HG02840 (cell line): ENCODE results near the gene INKA1.
A peak's percentile ranks its signal among the peaks of the same experiment; 100 is the strongest.

ENCODE experiments used
- ATAC-seq: cut with Tn5 transposase; IDR thresholded peaks from one replicate; pipeline ENCODE4 v1.9.1; 2021; ENCODE audit warnings: mild to moderate bottlenecking, moderate library complexity, moderate number of reproducible peaks; ENCODE audit not compliant: unreplicated experiment, low FRiP score

INKA1 gene

DNA sequence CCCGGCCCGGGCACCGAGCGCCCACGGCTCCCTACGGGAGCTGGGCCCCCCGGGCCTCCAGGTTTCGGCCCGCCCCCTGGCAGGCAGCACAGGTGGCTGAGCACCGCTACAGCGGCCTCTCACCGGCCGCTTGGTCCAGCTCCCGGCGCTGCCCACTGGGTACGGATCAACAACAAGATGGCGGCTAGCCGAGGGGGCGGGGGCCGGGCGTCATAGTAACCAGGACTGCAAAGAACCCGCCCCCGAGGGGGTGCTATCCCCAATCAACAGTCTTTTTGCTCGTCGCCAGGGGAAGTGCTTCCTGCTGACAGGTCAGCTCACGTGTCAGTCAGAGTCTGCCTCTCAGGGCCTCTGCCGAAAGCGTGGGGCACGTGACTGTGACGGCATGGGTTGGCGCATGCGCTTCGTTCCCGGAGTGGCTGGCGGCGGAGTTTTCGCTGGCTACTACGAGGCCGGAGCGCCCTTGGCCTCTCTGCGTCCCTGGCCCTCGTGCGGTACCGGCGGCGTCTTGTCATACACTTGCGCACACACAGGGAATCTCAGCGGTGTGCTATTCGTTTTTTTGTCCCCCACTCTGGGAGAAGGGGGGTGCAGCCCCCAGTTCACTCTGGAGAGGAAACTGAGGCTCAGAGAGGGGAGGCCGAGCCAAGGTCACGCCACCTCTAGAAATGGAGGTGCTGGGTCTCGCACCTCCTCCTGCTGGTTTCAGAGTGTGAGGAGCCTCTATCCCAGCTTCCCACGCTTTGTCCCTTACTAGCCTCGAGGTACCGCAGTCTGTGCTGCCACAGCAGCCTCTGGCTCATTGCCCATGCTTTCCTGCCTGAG lies 16.5 kb upstream of the INKA1 start, which contains the start of gene IP6K1:
IP6K1 (minus strand) TSS at position 186 of the 825 bp plus-strand sequence. CDS start 38,502 bp downstream, outside the sequence.
- ATAC-seq = peak; percentile 95

DNA sequence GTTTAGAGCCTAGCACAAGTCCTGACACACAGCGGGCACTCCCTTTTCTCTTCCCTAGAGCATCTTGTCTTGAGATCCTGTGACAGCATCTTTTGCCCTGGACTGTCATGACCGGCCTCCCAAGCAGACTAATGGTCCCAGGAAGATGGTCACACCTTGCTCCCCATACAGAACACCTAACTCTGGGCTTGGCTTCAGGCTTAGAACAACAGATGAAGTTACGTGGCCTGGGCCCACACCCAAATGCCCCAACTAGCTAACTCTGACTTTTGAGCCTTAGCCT lies 15.9 kb upstream of the INKA1 start:
- ATAC-seq = no peak

DNA sequence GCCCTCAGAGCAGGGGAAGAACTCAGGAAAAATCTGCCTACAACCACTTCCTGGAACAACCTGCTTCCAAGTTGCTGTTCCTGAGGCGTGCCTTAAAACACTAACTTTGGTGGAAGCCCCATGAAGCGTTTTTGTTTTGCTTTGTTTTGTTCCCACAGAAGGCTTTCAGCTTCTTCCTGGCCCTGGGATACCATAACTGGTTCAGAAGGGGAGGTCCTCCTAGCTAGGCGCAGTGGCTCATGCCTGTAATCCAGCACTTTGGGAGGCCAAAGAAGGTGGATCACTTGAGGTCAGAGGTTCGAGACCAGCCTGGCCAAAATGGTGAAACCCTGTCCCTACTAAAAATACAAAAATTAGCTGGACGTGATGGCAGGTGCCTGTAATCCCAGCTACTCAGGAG lies 15.5 kb upstream of the INKA1 start:
- ATAC-seq = no peak

DNA sequence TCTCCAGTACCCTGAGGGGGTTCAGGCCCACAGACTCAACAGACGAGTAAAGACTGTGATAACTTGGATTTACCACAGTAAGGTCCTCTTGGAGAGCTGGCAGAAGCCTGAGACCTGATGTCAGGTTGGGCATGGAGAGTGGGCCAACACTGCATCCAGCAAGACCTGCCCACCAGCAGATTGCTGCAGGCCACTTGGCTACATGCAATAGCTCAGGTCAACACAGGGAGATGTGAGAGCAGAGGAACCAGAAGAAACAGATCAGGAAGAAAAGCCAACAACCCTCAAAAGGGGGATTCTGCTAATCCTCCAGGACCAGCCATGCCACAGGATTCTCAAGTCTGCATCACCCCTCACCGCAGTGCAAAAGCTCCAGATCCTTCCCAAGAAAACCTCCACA lies 15.0 kb upstream of the INKA1 start:
- ATAC-seq = no peak

DNA sequence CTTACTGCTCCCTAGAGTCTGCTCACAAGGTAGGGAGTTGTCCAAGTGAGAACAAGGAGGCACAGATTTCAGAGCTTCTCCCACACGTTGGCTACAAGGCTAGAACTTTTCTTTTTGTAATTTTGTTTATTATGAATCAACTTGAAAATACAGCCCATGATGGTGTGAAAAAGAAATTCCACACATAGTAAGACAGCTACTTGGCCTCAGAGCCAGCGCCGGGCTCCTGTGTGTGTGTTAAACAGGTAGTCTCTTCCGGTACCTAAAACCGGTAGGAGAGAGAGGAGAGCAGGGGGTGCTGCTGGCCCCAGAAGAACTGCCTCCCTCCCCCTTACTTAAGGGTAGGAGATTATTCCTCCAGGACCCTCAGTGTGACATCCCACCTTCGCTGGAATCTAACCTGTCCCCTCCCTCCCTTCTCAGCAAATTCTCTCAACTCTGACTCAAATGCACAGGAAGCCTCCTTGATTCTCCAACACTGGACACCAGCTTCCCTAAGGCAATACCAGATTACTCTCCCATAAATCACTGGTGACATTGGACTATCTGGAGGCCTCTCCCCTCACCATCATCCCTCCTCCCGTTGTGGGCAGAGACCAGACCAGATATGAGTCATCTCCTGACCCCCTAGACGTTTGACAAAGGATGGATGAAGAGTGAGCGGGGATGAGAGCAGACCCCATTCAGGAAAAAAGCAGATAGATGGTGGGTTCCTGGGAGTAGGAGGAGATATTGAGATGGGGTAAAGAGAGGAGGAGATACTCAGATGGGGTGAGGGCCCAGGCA lies 12.2 kb upstream of the INKA1 start:
- ATAC-seq = no peak

DNA sequence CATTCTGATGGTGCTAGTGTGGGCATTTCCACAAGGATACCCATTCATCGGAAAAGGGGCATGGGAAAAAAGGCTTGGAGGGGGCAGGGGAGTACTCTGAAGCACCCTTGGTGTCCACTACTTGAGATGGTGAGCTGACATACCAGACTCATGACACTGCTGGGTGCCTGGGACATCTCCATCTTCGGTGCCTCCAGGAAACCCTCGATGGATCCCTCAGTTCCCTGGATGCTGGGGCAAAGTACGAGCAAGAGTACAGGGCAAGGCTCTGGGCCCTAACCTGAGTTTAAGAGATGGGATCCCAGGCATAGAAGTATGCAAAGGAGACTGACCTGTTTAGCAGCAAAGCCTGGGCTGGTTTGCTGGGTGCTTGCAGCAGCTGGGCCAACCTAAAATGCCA lies 11.5 kb upstream of the INKA1 start:
- ATAC-seq = no peak

DNA sequence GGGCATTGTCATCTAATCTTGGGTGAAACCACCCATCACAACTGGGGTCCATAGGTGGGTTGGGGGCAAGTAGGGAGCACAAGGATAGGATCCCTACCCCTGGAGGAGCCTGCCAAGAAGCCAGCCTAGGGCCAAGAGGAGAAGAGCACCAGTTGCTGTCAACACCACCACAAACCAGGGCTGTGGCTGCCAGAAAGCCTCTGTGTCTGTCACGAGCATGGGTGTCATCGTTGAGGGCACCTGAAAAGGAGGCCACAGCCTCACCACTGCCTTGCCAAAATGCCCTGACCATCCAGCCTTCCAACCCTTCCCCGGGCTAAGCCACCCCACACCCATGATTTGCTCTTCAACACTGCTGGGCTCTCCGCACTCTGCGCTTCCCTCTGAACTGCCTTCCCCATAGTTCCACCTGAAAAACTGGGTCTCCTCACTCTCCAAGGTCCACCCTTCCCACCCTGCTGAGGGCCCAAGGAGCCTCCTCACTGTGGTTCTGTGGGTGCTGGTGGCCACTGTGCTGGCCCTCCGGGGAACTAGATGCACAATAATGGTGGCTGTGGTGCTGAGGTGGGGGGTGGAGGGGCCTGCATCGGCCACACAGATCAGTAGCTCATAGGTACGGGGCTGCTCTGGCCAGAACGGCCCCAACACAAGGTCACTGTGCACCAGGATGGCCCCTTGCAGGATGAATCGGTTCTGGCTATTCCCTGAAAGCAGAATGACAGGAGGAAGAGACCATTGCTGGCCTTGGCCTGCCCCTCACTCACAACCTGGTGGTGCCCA lies 10.5 kb upstream of the INKA1 start:
- ATAC-seq = no peak

DNA sequence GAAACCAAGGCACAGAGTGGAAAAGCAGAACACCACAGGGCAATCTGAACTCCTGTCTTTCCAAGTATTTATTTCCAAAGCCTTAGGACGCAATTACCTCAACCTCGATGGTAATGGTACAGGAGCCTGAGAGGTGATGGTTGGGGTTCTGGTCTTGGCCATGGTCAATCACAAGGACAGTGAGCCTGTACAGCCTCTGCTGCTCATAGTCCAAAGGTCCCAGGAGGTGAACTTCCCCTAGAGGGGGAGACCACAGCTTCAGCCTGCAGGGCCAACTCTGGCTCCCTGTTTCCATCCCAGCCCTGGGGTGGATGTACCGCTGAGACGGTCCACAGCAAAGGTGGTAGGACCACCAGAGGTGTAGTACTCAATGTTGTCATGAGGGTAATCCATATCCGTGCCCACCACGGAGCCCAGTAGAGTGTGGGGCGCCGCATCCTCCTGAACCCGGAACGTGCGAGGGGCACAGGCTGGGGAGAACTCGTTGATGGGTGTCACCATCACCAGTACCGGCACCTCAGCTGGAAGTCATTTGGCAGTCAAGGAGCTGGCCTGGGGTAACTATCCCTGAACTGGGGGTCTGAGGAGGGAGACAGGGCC lies 9.5 kb upstream of the INKA1 start:
- ATAC-seq = no peak

DNA sequence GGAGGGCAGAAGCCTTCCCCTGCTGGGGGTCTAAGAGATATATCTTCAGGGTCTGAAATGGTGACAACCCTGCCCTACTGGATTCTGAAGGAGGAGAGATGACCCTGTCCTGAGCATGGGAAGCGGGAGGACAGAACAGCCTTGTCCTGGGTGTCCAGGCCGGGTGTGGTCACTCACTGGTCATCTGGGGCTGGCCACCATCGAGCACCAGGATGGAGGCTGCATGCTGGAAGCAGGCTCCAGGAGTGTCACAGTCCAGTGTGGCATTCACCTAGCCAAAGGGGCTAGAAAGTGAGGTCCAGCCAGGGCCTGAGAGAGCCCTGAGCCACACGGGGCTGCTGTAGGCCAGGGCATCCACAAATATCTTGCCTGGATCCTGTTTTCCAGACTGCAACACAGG lies 8.6 kb upstream of the INKA1 start:
- ATAC-seq = no peak

DNA sequence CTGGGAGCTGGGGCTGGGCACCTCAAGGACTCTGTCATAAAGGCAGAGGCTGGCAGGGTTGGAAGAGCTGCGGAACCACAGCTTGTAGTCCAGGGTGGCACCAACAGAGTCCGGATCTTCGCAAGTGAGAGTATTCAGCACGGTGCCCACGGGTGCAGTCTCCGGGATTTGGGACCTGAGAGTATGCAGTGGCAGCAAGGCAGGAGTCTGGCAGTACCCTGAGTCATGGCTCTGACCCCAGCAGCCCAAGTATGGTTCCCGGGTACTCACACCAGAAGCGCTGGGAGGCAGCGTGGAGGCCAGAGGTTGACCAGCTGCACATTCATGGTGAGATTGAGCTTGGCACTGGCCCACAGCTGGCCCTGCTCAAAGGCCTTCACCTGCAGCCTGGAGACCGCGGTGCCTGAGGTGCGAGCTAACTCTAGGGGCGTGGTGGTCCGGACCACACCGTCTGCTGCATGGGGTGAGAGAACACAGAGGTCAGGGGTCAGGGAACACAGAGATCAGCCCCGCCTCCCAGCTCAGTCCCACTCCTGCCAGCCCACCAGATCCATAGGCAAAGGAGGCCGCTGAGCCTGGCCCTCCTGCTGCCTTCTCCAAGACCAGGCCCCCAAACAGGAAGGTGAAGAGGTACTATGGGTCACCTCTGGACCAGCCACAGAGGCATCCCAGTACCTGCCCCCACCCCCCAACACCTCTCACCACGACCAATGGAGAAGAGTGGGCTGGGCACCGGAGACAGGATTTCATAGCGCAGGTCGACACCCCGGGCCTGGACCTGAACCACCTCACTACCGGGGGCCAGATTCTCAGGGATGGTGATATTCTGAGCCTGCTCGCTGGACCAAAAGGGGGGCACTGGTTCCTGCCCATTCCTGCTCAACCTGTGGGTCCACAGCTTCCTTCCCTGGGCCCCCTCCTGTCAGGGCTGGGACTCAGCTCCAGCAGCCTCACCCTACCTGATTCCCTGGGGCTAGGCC lies 7.8 kb upstream of the INKA1 start:
- ATAC-seq = no peak

DNA sequence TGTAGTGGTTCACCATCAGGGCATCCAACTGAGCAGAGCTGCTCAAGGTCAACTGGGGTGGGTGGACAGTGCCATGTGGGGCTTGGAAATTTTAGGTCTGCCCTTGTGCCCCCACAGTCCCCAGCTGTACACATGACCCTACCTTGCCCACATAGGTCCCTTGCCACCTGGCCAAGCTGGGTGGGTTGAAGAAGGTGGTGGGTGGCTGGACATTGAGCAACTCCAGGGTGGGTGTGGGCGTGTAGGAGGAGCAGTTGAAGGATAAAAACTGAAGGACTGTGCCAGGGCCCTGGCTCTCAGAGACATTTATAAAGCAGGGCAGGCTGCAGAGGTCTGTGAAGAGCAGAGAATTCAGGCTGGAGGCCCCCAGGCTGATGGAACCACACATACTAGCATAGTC lies 4.0 kb upstream of the INKA1 start:
- ATAC-seq = no peak

DNA sequence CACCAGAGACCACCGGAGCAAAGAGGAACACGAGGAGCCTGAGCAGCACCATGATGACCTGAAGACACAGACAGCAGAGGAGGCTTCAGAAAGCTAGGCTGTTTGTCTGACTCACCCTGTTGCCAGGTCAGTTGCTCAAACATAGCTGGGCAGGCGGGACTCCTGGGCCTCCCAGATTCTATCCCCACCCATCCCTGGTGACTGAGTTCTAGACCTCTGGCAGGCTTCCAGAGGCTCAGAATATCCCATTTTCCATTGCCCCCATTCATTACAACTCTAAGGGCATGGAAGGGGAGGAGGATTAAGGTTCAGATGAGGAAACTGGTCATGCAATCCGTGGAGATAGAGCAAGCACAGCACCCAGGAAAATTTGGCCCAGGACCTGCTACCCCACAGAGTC lies 3.3 kb upstream of the INKA1 start, which contains the start of gene CDHR4:
CDHR4 (minus strand) TSS at position 113 of the 400 bp plus-strand sequence; CDS start at position 52, 61 bp downstream.
- ATAC-seq = no peak

DNA sequence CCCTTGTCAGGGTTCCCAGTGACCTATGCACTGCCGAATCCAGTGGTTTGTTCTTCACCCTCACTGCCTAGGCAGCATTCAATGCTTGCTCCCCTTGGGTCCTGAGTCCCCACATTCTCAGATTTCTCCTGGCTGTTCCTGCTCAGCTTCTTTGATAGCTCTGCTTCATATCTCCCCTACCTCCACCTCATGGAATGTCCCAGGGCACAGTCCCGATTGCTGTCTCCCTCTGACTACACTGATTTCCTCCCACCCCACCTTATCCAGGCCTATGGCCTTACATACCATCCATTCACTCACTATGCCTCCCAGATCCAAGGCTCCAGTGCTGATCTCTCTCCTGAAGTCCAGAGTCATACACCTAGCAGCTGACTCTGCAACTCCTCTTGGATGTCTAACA lies 1.9 kb upstream of the INKA1 start:
- no peak for ATAC-seq

DNA sequence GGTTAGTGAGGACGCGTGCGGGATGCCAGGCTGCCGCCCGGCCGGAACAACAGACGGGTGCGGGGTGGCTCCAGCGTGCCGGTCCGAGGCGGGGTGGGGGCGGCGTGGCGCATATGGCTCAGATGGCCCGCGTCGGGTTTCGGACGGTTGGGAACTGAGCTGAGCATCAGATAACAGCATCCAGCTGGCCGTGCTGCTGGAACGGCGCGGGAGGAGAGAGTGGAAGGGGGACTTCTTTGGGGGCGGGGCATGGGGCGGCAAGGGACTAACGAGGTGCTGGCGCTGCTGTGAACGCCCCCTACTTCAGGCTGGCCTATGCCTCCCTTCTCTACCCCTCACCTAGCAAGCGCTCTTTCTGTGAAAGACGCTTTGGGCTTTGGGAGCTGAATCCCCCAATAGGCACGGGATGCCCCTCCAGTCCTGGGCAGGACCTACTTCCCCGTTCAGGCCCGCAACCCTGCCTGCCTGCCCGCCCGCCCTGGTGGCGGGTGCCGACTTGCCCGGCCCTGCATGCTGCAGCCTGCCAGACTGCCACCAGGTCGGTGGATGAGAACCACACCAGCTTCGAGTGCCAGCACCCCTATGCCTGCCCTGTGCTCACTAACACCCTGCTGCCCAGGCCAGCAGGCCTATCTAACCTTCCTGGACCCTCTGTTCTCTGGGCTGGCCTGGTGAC lies 542 bp downstream of the INKA1 start:
- peak; percentile 7 for ATAC-seq

DNA sequence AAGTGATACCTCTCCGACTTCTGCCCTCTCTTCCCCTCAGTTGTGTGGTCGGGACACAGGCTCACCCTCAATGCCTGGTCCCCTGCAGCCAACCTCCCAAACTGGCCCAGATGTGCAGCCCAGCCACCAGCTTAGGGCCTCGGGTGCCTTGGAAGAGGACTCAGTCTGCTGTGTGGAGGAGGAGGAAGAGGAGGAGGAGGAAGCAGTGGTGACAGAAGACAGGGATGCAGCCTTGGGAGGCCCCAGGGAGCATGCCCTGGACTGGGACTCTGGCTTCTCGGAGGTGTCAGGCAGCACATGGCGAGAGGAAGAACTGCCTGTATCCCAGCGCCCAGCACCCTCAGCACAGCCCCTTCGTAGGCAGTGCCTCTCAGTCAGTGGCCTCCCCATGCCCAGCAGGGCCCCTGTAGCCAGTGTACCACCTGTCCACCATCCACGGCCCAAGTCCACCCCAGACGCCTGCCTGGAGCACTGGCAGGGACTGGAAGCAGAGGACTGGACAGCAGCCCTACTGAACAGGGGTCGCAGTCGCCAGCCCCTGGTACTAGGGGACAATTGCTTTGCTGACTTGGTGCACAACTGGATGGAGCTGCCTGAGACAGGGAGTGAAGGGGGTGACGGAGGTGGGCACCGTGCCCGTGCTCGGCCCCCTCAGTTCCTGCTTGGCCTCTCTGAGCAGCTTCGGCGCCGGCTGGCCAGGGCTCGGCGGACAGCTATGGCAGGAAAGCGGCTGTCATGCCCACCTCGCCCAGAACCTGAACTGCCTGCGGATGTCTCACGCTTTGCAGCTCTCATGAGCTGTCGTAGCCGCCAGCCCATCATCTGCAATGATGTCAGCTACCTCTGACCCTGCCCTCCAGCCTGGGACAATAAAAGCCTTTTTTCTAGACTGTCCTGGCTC lies 1.3 kb downstream of the INKA1 start:
- ATAC-seq = no peak

DNA sequence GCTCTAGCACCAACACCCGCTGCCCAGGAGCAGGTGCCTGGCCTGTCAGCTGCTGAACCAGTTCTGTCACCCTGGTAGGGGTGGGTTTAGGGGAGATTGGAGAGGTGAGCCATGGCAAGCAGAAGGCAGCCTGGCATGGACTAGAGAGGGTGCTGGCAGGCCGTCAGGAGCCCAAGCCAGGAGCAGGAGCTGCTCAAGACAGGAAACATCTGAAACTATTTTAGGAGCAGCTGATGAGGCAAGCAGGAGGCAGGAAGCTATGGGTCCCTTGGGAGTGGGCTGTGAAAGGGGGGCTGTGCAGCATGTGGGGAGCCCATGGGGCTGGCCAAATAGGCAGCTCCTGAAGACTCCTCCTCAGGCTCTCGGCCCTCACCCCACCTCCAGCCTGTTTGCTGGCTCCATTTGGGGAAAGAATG lies 2.3 kb downstream of the INKA1 start:
- no peak for ATAC-seq

DNA sequence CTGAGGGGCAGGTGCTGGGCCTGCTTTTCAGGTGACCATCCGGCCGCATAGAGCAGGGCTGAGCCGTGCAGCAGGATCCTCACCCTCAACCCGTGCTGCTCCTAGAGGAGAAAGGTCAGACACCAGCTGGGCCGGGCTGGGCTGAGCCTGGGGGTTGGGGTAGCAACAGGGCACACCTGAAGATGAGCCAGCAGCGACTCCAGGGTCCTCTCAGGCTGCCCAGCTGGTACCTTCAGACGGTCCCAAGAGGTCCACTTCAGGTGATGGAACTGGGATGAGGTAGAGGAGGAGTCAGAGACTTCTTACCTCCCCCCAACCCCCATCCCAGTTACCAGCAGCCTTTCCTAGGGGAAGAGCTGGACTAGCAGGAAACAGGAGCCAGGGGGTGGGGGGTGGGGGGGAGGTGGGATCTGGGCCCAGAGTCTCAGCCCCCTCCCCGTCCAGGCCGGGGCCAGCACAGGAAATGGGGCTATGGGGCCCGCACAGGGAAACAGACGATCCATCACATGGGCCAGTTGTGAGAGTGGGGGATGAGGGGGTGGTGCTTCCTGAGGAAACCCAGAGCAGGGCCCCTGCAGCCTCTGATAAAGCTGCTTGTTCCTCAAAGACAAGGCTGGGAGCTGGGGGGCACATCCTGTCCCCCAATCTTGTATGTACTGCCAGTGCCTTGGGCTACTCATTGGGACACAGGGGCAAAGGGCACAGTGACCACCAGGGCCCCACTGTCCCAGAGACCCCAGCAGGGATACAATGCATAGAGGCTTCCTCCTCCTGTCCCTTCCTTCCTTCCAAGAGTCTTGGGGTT lies 3.0 kb downstream of the INKA1 start:
- no peak for ATAC-seq
